ES-I3 (cell line): Measurements from ENCODE around the gene DCC.

Experiments used
- H3K36me3 ChIP-seq: 2 replicates; pipeline ENCODE4 v1.6.1; 2013; ENCODE audit warnings: mild to moderate bottlenecking, low read length, control low read depth, moderate library complexity; ENCODE audit not compliant: insufficient read depth
- H3K4me1 ChIP-seq: 2 replicates; pipeline ENCODE4 v1.6.1; 2013; ENCODE audit warnings: mild to moderate bottlenecking, control low read depth, low read length; ENCODE audit not compliant: insufficient read depth
- H3K9ac ChIP-seq: 2 replicates; pipeline ENCODE4 v1.6.1; 2013; ENCODE audit warnings: low read depth, mild to moderate bottlenecking, low read length, moderate library complexity
- H3K9me3 ChIP-seq: 2 replicates; pipeline ENCODE4 v1.6.1; 2013; ENCODE audit warnings: mild to moderate bottlenecking, low read length, moderate library complexity; ENCODE audit not compliant: control insufficient read depth, insufficient read depth

Gene DCC

DNA sequence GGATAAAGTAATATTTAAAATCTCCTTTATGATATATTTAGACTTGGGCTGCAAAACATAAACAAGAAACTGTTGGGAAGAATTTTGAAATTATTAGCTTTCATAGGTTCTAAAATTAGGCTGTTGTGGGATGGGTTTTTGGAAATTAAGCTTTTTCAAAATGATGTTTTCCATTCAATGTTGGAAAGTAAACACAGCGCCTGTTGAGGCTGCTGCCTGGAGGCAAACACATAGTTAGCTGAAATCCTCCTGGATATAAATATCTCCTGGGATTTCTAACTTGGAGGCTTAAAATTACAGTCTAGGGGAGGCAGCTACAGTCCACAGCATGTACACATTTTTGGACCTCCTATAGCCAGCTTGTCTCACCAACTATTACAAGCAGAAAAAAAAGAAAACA, 197.3 kb downstream of the DCC start:
- no peaks in the 10 kb centered on the region for H3K4me1 ChIP-seq
- no peaks in the 10 kb centered on the region; the same call in 1 of the 2 replicates for H3K9me3 ChIP-seq
- H3K9ac ChIP-seq = no peak overlapping the region
- H3K36me3 ChIP-seq = no peaks in the 10 kb centered on the region; the same call in 1 of the 2 replicates

- no peaks in the 10 kb centered on the region; the same call in 1 of the 2 replicates for H3K9me3 ChIP-seq
- no peaks in the 10 kb centered on the region for H3K4me1 ChIP-seq
- no peaks in the 10 kb centered on the region; the same call in 1 of the 2 replicates for H3K36me3 ChIP-seq
- no peak overlapping the region for H3K9ac ChIP-seq
Measured at GRCh38 chr18:52541056-52541455, 201.1 kb downstream of the DCC start.

DNA sequence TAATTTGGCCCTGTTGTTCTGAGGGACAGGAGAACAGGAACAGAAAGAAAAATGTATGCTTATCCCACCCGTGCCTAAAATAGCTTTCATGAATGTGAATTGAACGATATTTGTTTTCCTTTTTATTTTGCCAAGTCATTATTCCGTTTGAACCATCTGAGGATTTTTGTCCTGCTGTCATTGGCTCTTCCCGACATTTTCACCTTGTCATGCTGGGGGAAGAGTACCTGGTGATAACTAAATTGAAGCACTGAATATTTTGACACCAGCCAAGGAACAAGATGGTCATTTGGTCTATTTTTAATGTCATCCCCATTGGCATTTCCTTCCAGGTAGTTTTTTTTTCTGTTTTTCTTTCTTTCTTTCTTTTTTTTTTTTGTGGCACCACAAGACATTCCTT, 204.1 kb downstream of the DCC start:
- Histone ChIP-seq H3K9me3 (no peaks in the 10 kb centered on the region; the same call in 1 of the 2 replicates), H3K4me1 (no peaks in the 10 kb centered on the region), H3K36me3 (no peaks in the 10 kb centered on the region; the same call in 1 of the 2 replicates), H3K9ac (no peak overlapping the region)

DNA sequence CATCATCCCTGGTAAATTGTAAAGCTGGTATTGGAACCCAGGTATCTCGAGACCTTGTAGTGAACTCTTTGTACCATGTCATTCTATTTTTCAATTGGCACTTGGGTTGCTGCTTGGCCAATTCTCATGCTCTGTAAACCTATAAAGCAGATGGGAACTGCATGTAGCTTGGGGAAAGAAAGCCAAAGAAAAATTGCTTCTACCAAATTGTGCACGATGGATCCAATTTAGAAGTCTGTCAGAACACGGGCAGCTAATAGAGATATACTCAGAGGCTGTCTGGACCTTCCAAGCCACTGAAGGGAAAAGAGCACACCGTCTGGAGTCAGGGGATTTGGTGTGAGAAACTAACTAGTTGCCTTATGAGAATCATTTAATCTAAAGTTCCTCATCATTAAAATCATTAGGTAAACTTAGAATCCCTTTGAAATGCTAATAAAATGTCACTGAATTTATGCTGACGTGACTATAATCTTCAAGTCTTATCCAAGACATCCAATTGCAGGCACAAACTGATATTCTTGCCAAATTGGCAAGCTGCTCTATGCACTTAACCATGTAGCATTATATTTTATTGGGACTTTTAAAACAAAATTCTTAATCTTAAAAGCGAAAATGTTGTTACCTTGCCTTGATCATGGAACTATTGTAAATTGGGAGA, 206.8 kb downstream of the DCC start:
- Histone ChIP-seq H3K9ac (no peak overlapping the region), H3K36me3 (no peaks in the 10 kb centered on the region), H3K4me1 (no peaks in the 10 kb centered on the region)

DNA sequence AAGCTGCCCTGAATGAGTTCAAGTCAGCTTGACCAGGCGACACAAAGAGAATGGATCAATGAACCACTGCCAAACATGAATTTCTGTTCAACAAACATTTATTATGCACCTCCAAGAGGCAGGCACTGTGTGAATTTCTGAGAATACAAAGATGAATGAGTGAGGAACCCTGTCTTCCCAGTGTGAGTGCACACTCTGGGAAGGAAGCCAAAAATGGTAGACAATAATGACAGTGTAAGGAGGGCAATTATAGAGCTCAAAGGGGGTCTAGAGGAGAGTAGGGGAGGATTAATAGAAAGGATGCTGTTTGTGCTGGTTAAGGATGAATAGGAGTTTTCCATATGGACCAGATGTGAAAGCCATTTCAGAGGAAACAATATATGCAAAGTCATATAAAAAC, 213.4 kb downstream of the DCC start:
- no peak overlapping the region for H3K9ac ChIP-seq
- H3K9me3 ChIP-seq = no peaks in the 10 kb centered on the region
- H3K4me1 ChIP-seq = no peaks in the 10 kb centered on the region
- no peaks in the 10 kb centered on the region for H3K36me3 ChIP-seq

More for the DNA sequence above, 206.8 kb downstream of the DCC start:
- no peaks in the 10 kb centered on the region for H3K9me3 ChIP-seq

GRCh38 chr18:52554180-52554579, 214.2 kb downstream of the DCC start:
- no peak overlapping the region for H3K9ac ChIP-seq
- no peaks in the 10 kb centered on the region for H3K4me1 ChIP-seq
- no peaks in the 10 kb centered on the region for H3K9me3 ChIP-seq
- H3K36me3 ChIP-seq = no peaks in the 10 kb centered on the region

DNA sequence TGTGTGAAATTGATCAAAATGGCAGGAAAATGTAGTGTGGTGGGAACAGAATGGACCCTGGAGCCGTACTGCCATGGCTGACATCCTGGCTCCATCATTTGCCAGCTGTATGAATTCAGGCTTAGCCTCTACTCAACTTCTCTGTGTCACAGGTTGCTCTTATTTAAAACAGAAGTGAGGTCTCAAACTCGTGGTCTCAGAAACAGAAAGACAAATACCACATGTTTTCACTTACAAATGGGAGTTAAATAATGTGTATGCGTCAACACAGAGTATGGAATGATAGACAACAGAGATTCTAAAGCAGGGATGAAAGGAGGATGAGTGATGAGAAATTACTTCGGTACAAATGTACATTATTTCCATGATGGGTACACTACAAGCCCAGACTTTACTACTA, 227.4 kb downstream of the DCC start:
- no peaks in the 10 kb centered on the region for H3K4me1 ChIP-seq
- no peaks in the 10 kb centered on the region for H3K36me3 ChIP-seq

DNA sequence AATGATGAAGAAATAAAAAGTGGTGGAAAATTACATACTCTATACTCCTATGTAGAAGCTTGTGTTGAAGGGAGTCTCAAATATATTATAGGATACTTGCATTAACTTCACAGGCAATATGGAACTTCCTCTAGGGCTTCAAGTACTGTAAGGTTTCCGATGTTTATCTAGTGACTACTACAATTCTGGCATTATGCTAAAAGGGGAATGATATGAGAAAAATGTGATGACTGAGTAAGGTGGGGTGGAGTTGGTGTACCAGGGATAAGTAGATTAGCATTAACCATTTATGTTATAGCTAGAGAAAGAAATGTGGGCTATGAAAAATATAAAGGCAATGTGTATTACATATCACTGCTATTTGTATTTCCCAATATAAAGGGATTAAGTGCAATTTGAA, 229.5 kb downstream of the DCC start:
- Histone ChIP-seq H3K9ac (no peak overlapping the region), H3K9me3 (no peaks in the 10 kb centered on the region), H3K4me1 (no peaks in the 10 kb centered on the region), H3K36me3 (no peaks in the 10 kb centered on the region)

More for the DNA sequence above, 227.4 kb downstream of the DCC start:
- H3K9ac ChIP-seq = no peak overlapping the region
- no peaks in the 10 kb centered on the region for H3K9me3 ChIP-seq

DNA sequence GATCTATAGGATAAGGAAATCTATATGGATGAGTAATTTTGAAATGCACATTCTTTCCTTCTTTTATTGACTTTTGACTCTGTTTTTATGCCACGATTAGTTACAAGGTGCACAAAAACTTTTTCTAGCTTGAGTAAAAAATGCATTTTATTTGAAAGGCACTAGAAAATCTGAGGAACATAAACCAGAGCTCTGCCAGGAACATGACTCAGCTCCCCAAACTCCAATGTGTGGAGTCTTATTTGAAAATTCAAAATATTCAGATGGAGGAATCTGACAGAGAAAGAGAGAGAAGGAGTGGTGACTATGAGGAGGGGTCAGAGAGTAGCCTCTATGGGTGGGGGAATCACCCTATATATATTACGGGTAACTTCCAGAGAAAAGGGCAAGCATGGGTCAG, 231.0 kb downstream of the DCC start:
- H3K36me3 ChIP-seq = no peaks in the 10 kb centered on the region
- no peak overlapping the region for H3K9ac ChIP-seq
- H3K9me3 ChIP-seq = no peaks in the 10 kb centered on the region

GRCh38 chr18:52572036-52573000, 232.3 kb downstream of the DCC start:
- H3K36me3 ChIP-seq = no peaks in the 10 kb centered on the region
- no peaks in the 10 kb centered on the region for H3K4me1 ChIP-seq
- no peak overlapping the region for H3K9ac ChIP-seq
- H3K9me3 ChIP-seq = no peaks in the 10 kb centered on the region

More for the DNA sequence above, 231.0 kb downstream of the DCC start:
- H3K4me1 ChIP-seq = no peaks in the 10 kb centered on the region

- Histone ChIP-seq H3K4me1 (no peaks in the 10 kb centered on the region), H3K9me3 (no peaks in the 10 kb centered on the region), H3K36me3 (no peaks in the 10 kb centered on the region), H3K9ac (no peak overlapping the region)
Measured at GRCh38 chr18:52577795-52578194, 237.8 kb downstream of the DCC start.

GRCh38 chr18:52582061-52582460, 242.1 kb downstream of the DCC start:
- Histone ChIP-seq H3K36me3 (no peaks in the 10 kb centered on the region), H3K4me1 (no peaks in the 10 kb centered on the region), H3K9ac (no peak overlapping the region), H3K9me3 (no peaks in the 10 kb centered on the region)

GRCh38 chr18:52582516-52582915, 242.5 kb downstream of the DCC start:
- no peaks in the 10 kb centered on the region for H3K4me1 ChIP-seq
- H3K36me3 ChIP-seq = no peaks in the 10 kb centered on the region
- H3K9me3 ChIP-seq = no peaks in the 10 kb centered on the region
- no peak overlapping the region for H3K9ac ChIP-seq

DNA sequence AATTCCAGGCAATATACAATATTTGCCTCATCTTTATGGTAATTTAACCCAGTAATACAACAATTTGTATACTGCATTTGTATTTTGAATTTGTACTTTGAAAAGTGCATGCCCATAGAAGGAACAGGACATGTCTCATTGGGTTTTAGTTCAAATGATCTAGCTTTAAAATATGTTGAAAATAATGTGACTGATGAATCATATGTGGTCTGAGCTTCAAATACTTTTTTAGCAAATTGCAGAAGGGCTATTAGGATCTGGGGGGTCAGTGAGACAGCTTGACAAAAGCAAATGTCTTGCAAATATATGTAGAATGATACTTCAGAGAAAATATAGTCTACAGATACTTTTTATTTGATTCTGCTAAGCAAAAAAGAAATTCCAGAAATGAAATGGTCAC, 248.9 kb downstream of the DCC start:
- Histone ChIP-seq H3K4me1 (no peaks in the 10 kb centered on the region), H3K36me3 (no peaks in the 10 kb centered on the region), H3K9ac (no peak overlapping the region), H3K9me3 (no peaks in the 10 kb centered on the region)
